ENCODE measurements around the gene FHOD3. TPM values are rescaled to one million over a fixed set of nuclear protein-coding genes. Genes with fewer than 3 reads are reported as not detected.

The FHOD3 gene
- total RNA-seq, 1 donor from 2014 or later, result 8.9 TPM

DNA sequence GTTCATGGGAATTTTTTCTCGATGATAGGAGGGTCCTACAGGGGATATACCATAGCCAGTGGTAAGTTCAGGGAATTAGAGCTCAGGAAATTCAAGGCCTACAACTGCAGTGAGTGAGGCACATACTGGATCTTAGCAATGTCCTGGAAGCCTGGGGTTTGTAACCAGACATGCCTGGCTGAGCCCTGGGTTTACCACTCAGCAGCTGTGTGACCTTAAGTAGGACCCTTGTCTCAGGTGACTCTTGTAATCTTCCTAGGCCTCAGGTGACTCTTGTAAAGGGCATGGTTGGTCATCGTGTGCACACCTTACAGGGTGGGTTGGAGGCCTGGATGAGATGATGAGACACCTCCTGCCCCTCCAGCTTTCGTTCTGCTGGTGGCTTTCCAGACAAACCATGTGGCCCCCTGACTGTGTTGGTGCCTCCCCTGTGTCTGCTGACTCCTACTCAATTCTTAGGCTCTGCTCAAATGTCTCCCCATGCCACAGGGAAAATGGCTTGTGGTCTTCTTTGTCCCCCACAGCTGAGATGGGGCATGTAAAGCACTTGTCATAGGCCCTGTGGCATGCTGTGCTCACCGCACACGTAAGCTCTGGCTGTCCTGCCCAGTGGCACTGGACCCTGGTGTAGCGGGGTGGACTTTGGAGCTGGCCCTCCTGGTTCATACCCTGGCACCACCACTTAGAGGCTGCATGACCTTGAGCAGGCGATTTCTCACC is 94.1 kb downstream of the FHOD3 start:
- peaks cover 15% of the 10 kb centered on the region for H3K9me3 Mint-ChIP-seq (ENCODE audit: low read depth)
- no peak for DNase-seq (ENCODE audit: low spot score)
- H3K4me1 Mint-ChIP-seq (ENCODE audit: low read depth), result peaks cover 11% of the 10 kb centered on the region
- peaks cover 5% of the 10 kb centered on the region for H3K36me3 Mint-ChIP-seq (ENCODE audit: low read depth)
- no peak overlapping the region for H3K27ac Mint-ChIP-seq (ENCODE audit: unreplicated experiment)
- TF ChIP-seq, protein P1, sequence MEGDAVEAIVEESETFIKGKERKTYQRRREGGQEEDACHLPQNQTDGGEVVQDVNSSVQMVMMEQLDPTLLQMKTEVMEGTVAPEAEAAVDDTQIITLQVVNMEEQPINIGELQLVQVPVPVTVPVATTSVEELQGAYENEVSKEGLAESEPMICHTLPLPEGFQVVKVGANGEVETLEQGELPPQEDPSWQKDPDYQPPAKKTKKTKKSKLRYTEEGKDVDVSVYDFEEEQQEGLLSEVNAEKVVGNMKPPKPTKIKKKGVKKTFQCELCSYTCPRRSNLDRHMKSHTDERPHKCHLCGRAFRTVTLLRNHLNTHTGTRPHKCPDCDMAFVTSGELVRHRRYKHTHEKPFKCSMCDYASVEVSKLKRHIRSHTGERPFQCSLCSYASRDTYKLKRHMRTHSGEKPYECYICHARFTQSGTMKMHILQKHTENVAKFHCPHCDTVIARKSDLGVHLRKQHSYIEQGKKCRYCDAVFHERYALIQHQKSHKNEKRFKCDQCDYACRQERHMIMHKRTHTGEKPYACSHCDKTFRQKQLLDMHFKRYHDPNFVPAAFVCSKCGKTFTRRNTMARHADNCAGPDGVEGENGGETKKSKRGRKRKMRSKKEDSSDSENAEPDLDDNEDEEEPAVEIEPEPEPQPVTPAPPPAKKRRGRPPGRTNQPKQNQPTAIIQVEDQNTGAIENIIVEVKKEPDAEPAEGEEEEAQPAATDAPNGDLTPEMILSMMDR (IDR thresholded peaks at IDR 0.05), result no peak
- H3K4me3 Mint-ChIP-seq (ENCODE audit: unreplicated experiment), result no peak overlapping the region
- no peaks in the 10 kb centered on the region for H3K27me3 Mint-ChIP-seq (ENCODE audit: low read depth)

DNA sequence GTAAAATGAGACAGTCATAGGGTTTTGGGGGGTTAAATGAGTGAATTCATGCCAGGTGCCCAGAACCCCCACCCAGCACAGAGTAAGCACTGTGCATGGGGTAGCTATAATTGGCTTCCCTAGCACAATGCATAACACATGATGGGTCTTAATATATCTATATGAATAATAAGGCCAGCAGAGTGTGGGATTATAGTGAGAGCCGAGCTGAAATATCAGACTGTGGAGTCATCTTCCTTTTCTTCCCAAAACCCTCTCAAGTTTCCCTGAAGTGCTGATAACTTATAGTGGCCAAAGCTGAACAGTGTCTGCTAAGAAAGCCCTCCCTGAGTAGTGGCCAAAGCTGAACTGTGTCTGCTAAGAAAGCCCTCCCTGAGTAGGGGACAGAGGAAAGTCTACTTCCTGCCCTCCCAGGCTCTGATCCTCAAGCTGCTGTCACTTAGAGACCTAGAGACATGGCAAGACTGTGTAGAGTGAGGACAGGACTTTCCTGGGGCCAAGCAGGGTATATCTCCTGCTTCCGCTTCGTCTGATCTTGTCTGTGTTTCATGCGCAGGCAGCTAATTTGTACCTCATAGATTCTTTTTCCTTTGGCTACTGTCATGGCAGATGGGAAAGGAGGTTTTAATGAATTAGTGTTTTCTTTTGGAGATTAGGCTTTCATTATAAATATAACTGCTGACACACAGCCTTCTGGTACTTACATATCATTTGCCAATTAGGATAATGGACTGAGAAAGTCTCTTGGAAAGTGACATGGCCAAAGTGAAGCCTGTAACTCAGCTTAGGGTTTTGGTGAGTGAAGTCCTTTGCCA is 94.9 kb downstream of the FHOD3 start:
- Mint-ChIP-seq H3K9me3 (ENCODE audit: low read depth) (peaks cover 19% of the 10 kb centered on the region), H3K36me3 (ENCODE audit: low read depth) (peaks cover 6% of the 10 kb centered on the region), H3K4me3 (ENCODE audit: unreplicated experiment) (no peak overlapping the region), H3K27me3 (ENCODE audit: low read depth) (no peaks in the 10 kb centered on the region), H3K4me1 (ENCODE audit: low read depth) (peaks cover 8% of the 10 kb centered on the region), H3K27ac (ENCODE audit: unreplicated experiment) (no peak overlapping the region)
- TF ChIP-seq, protein P1 (IDR thresholded peaks at IDR 0.05), result no peak
- DNase-seq (ENCODE audit: low spot score), result no peak

DNA sequence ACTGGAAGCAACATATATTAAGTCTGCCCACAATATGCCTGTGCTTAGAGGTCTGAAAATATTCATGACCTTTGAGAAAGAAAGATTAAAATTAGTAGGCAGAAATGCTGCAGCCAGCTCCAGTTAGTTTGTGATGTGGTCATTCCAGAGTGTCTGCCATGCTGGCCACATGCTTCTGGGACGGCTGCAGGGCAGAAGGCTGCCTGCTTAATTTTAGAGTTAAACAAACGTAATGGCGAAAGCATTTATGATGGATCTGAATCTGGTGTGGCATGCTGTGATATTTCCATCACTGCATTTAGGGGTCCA is 95.4 kb downstream of the FHOD3 start:
- H3K27me3 Mint-ChIP-seq (ENCODE audit: low read depth), result no peaks in the 10 kb centered on the region
- TF ChIP-seq, protein P1 (IDR thresholded peaks at IDR 0.05), result no peak
- no peak for DNase-seq (ENCODE audit: low spot score)
- no peak overlapping the region for H3K4me3 Mint-ChIP-seq (ENCODE audit: unreplicated experiment)
- H3K4me1 Mint-ChIP-seq (ENCODE audit: low read depth), result peaks cover 4% of the 10 kb centered on the region
- peaks cover 6% of the 10 kb centered on the region for H3K36me3 Mint-ChIP-seq (ENCODE audit: low read depth)
- peaks cover 21% of the 10 kb centered on the region for H3K9me3 Mint-ChIP-seq (ENCODE audit: low read depth)
- no peak overlapping the region for H3K27ac Mint-ChIP-seq (ENCODE audit: unreplicated experiment)

DNA sequence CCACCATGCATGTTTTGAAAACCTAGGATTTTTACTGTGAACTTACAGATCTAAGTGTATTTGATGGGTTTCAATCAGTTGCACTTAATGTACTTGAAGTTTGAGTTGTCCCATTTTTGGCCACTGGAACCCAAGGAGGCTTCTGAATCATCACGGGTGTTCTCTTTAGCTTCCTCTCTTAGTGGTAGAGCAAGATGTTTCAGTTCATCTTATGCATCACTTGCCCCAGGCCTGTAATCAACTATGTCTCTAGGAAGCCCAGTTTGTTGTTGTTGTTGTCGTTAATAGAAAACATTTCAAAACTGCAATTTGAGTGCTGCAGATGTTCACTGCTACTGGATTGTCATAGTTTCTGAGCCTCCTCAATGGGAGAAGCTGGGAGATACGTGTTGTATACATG is 97.0 kb downstream of the FHOD3 start:
- Mint-ChIP-seq H3K27ac (ENCODE audit: unreplicated experiment) (no peak overlapping the region), H3K27me3 (ENCODE audit: low read depth) (no peaks in the 10 kb centered on the region), H3K4me1 (ENCODE audit: low read depth) (peaks cover 4% of the 10 kb centered on the region), H3K4me3 (ENCODE audit: unreplicated experiment) (no peak overlapping the region), H3K36me3 (ENCODE audit: low read depth) (peaks cover 6% of the 10 kb centered on the region), H3K9me3 (ENCODE audit: low read depth) (peaks cover 21% of the 10 kb centered on the region)
- TF ChIP-seq, protein P1 (IDR thresholded peaks at IDR 0.05), result no peak
- no peak for DNase-seq (ENCODE audit: low spot score)

DNA sequence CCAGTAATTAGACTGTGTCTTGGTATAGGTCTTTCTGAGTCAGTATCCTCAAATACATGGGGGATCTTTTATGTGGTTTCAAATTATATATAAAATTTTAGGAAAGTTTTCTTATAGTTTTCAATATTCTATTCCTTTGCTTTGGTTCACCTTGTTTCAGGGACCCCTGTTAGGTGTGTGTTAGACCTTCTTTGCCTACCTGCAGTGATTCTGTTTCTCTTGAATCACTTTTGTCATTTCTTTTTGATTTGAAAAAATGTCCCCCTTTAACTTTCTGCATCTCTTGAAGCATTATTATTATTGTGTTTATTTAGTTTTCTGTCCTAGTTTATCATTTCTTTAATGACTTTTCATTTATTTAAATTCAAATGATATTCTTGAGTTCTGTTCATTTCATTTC is 98.7 kb downstream of the FHOD3 start:
- Mint-ChIP-seq H3K9me3 (ENCODE audit: low read depth) (peaks cover 21% of the 10 kb centered on the region), H3K4me1 (ENCODE audit: low read depth) (peaks cover 4% of the 10 kb centered on the region), H3K4me3 (ENCODE audit: unreplicated experiment) (no peak overlapping the region), H3K27ac (ENCODE audit: unreplicated experiment) (no peak overlapping the region), H3K27me3 (ENCODE audit: low read depth) (no peaks in the 10 kb centered on the region), H3K36me3 (ENCODE audit: low read depth) (peaks cover 9% of the 10 kb centered on the region)
- TF ChIP-seq, protein P1 (IDR thresholded peaks at IDR 0.05), result no peak
- no peak for DNase-seq (ENCODE audit: low spot score)

Measured in chondrocyte (in vitro differentiated cells).